Measurements from ENCODE around the gene TANGO2. TPM values are rescaled to one million over a fixed set of nuclear protein-coding genes. Genes with fewer than 3 reads are reported as not detected.

The TANGO2 gene
- total RNA-seq, 1 experiment from 2014 or later: 14.6 TPM

GRCh38 chr22:19978748-19979147 lies 42.2 kb upstream of the TANGO2 start:
- Histone ChIP-seq H3K9ac (ENCODE audit: extremely low read depth, insufficient read length, low read length) (no peak overlapping the region), H2AFZ (ENCODE audit: low read length) (no peak overlapping the region), H3K27ac (ENCODE audit: insufficient read length, low read depth, low read length) (no peak overlapping the region), H4K5ac (ENCODE audit: insufficient read length, low read depth, low read length) (no peak overlapping the region), H3K4me2 (ENCODE audit: insufficient read depth, insufficient read length, low read length) (no peak overlapping the region), H3K23ac (ENCODE audit: insufficient read length, low read depth, low read length) (no peak overlapping the region), H3K79me1 (ENCODE audit: insufficient read depth, low read depth, low read length, poor library complexity, severe bottlenecking) (no peaks in the 10 kb centered on the region), H4K20me1 (ENCODE audit: control insufficient read depth, insufficient read depth, insufficient read length) (no peaks in the 10 kb centered on the region), H3T11ph (ENCODE audit: low read length) (no peak overlapping the region), H3K4me1 (ENCODE audit: insufficient read depth, low read length) (no peaks in the 10 kb centered on the region; the same call in 1 of the 2 replicates), H3K14ac (ENCODE audit: insufficient read depth, low read length) (no peak overlapping the region), H3K4ac (ENCODE audit: low read depth, low read length) (no peak overlapping the region), H2BK20ac (ENCODE audit: low read depth, low read length, poor library complexity, severe bottlenecking) (no peak overlapping the region), H2BK5ac (ENCODE audit: insufficient read length, low read length) (no peak overlapping the region), H3K56ac (ENCODE audit: insufficient read length, low read depth, low read length) (no peak overlapping the region), H4K91ac (ENCODE audit: insufficient read length, low read depth, low read length) (no peak overlapping the region), H3K23me2 (ENCODE audit: insufficient read length, low read depth, low read length, poor library complexity, severe bottlenecking) (no peaks in the 10 kb centered on the region), H2BK15ac (ENCODE audit: low read depth, low read length) (no peak overlapping the region), H2BK120ac (ENCODE audit: low read depth, low read length, poor library complexity, severe bottlenecking) (no peak overlapping the region), H3K27me3 (ENCODE audit: insufficient read depth, low read length) (no peaks in the 10 kb centered on the region), H2BK12ac (ENCODE audit: insufficient read length, low read depth, low read length) (no peak overlapping the region), H3K18ac (ENCODE audit: insufficient read length, low read depth, low read length) (no peak overlapping the region), H4K8ac (replicated peaks; ENCODE audit: insufficient read length, low read depth, low read length) (no peak overlapping the region), H3K79me2 (ENCODE audit: insufficient read depth, low read length) (no peaks in the 10 kb centered on the region), H2AK5ac (ENCODE audit: insufficient read length, low read length) (no peak overlapping the region), H3K9me3 (ENCODE audit: control insufficient read depth, low read depth, low read length) (no peaks in the 10 kb centered on the region)
- Mint-ChIP-seq H3K4me3 (no peak overlapping the region), H3K4me1 (peaks cover 11 to 18% of the 10 kb centered on the region in 2 experiments), H3K27me3 (ENCODE audit: low read depth) (no peaks in the 10 kb centered on the region), H3K36me3 (ENCODE audit: insufficient read depth in 1 of 3, low read depth in 3 of 3) (peaks cover 10 to 36% (median 27%) of the 10 kb centered on the region in 3 experiments; a peak in 5 of 7 replicates), H3K27ac (no peak overlapping the region), H3K9me3 (no peaks in the 10 kb centered on the region; a peak in 1 of 5 replicates)
- no peak for TF ChIP-seq CTCF (conservative IDR thresholded peaks at IDR 0.05)
- WGBS (ENCODE audit: extremely low coverage, insufficient read length, low lambda C conversion rate): no CpG with 5 or more reads among the region's 17 CpGs
- no peak for DNase-seq
